ENCODE results near the gene NAB1.

NAB1 gene

GRCh38 chr2:190646780-190647522, 1.9 kb upstream of the NAB1 start:
- no peaks in the 10 kb centered on the region for H3K9me3 Mint-ChIP-seq
- no peaks in the 10 kb centered on the region for H3K36me3 Mint-ChIP-seq (ENCODE audit: low read depth)
- DNase-seq = no peak
- H3K4me3 Mint-ChIP-seq = peak overlapping the region; percentile 57
- peak overlapping the region; percentile 33 for H3K27ac Mint-ChIP-seq
- peaks cover 34% of the 10 kb centered on the region for H3K4me1 Mint-ChIP-seq
- peaks cover 11% of the 10 kb centered on the region for H3K27me3 Mint-ChIP-seq (ENCODE audit: low read depth, poor library complexity)
- TF ChIP-seq, protein P1, sequence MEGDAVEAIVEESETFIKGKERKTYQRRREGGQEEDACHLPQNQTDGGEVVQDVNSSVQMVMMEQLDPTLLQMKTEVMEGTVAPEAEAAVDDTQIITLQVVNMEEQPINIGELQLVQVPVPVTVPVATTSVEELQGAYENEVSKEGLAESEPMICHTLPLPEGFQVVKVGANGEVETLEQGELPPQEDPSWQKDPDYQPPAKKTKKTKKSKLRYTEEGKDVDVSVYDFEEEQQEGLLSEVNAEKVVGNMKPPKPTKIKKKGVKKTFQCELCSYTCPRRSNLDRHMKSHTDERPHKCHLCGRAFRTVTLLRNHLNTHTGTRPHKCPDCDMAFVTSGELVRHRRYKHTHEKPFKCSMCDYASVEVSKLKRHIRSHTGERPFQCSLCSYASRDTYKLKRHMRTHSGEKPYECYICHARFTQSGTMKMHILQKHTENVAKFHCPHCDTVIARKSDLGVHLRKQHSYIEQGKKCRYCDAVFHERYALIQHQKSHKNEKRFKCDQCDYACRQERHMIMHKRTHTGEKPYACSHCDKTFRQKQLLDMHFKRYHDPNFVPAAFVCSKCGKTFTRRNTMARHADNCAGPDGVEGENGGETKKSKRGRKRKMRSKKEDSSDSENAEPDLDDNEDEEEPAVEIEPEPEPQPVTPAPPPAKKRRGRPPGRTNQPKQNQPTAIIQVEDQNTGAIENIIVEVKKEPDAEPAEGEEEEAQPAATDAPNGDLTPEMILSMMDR (IDR thresholded peaks at IDR 0.05) = no peak

DNA sequence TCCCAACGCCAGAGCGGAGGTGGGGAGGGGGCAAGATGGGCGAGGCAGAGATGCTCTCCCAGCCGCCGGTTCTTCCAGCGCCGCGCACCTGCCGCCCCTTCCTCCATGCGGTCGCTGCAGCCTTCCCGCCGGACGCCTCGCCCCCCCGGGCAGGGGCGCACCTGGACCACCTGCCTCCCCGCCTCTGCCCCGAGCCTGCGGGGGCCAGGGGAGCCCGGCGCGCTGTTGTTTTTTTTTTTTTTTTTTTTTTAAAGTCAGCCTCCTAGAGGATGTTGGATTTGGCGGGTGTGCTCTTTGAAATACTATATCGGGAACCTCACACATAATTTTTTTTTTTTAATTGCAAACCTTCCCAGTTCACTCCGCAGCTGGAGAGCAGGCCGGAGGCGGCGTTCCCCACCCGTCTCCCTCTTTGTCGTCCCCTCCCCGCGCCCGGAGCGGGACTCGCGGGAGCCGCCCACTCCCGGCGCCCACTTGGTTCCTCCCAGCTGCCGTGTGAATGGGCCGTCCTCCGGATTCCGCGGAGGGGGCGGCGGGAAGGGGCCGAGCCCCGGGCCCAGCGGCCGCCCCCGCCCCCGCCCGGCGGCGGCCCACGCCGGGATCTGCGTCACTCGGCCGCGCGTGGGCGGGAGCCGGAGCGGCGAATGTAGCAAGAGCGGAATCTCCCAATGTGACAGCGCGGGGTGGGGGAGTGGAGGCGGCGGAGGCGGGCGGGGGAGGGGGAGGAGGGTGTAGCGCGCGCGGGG, 421 bp upstream of the NAB1 start:
- TF ChIP-seq, protein P1 (IDR thresholded peaks at IDR 0.05) = no peak
- H3K4me1 Mint-ChIP-seq = peaks cover 34% of the 10 kb centered on the region
- no peak overlapping the region for H3K27ac Mint-ChIP-seq
- peak overlapping the region; percentile 86 for H3K4me3 Mint-ChIP-seq
- no peaks in the 10 kb centered on the region for H3K36me3 Mint-ChIP-seq (ENCODE audit: low read depth)
- H3K9me3 Mint-ChIP-seq = no peaks in the 10 kb centered on the region
- peak; percentile 80 for DNase-seq
- peaks cover 11% of the 10 kb centered on the region for H3K27me3 Mint-ChIP-seq (ENCODE audit: low read depth, poor library complexity)

DNA sequence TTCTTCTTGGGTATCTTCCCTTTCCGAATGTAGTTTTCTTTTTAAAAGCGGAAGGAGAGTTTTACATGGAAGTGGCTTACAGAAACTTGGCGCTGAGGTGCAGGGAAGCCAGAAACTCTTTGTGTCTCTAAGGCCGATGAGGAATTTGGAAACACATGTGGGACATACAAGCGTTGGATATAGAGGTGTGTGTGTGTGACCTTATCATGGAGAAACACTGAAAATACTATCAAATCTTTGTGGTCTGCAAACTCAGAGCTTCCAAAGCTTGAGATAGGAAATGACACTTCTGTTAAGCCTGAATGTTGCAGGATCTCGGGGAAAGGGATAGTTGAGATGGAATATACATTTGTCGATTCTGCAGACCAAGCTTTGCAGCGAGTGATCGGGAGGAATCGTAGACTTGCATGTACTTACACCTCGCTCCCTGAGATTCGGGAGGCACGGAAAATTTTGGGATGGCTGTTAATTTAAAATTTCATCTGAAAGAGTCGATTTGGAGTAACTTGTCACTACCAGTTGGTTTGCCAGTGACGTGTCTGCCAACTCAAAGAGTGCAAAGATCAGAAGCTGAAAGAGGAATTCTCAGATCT, 1.0 kb downstream of the NAB1 start:
- H3K36me3 Mint-ChIP-seq (ENCODE audit: low read depth) = no peaks in the 10 kb centered on the region
- H3K4me1 Mint-ChIP-seq = peaks cover 34% of the 10 kb centered on the region
- H3K4me3 Mint-ChIP-seq = peak overlapping the region; percentile 96
- peak; percentile 8 for DNase-seq
- no peaks in the 10 kb centered on the region for H3K9me3 Mint-ChIP-seq
- TF ChIP-seq, protein P1 (IDR thresholded peaks at IDR 0.05) = no peak
- H3K27ac Mint-ChIP-seq = peak overlapping the region; percentile 73
- H3K27me3 Mint-ChIP-seq (ENCODE audit: low read depth, poor library complexity) = peaks cover 11% of the 10 kb centered on the region

DNA sequence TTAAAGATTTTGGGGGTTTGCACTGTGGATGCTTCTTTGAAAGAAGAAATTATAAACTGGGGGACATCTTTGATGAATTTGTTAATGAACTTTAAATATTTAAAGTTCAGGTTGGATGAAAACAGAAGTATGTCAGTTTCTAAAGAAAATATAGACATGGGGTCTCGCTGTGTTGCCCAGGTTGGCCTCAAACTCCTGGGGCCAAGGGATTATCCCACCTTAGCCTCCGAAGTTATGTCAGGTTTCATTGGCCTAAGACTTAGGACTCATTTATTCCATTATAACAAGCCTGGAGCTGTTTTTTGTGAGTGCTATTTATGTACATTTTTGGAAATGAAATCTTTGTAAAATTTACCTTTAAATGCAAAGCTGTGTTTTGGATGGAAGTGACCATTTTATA, 2.5 kb downstream of the NAB1 start:
- DNase-seq = no peak
- no peaks in the 10 kb centered on the region for H3K9me3 Mint-ChIP-seq
- no peak overlapping the region for H3K27ac Mint-ChIP-seq
- peaks cover 11% of the 10 kb centered on the region for H3K27me3 Mint-ChIP-seq (ENCODE audit: low read depth, poor library complexity)
- H3K4me1 Mint-ChIP-seq = peaks cover 28% of the 10 kb centered on the region
- H3K36me3 Mint-ChIP-seq (ENCODE audit: low read depth) = no peaks in the 10 kb centered on the region
- peak overlapping the region; percentile 65 for H3K4me3 Mint-ChIP-seq
- TF ChIP-seq, protein P1 (IDR thresholded peaks at IDR 0.05) = no peak

- peaks cover 31% of the 10 kb centered on the region for H3K4me1 Mint-ChIP-seq
- H3K36me3 Mint-ChIP-seq (ENCODE audit: low read depth) = no peaks in the 10 kb centered on the region
- TF ChIP-seq, protein P1 (IDR thresholded peaks at IDR 0.05) = no peak
- no peaks in the 10 kb centered on the region for H3K9me3 Mint-ChIP-seq
- DNase-seq = no peak
- H3K4me3 Mint-ChIP-seq = no peak overlapping the region
- no peaks in the 10 kb centered on the region for H3K27me3 Mint-ChIP-seq (ENCODE audit: low read depth, poor library complexity)
- H3K27ac Mint-ChIP-seq = no peak overlapping the region
These were observed 4.3 kb downstream of the NAB1 start for GRCh38 chr2:190653231-190653630.
